Testis (tissue), 2 donors: ENCODE measurements around the gene ZYX.

ENCODE experiments used
- CTCF ChIP-seq, 3 experiments: fragments of 450-650 bp in 2 of 3; fragments of 200-600 bp in 1 of 3; sonication (generic) in 1 of 3; IDR thresholded peaks; one replicate each; pipeline ENCODE4 v1.5.1; 2016 to 2019; ENCODE audit warnings: antibody characterized with exemption in 3 of 3, mild to moderate bottlenecking in 2 of 3, moderate library complexity in 1 of 3
- POLR2A ChIP-seq: fragments of 450-650 bp; IDR thresholded peaks from one replicate; pipeline ENCODE4 v1.6.1; 2017; ENCODE audit warnings: antibody characterized with exemption, mild to moderate bottlenecking, moderate library complexity

- TF ChIP-seq CTCF (IDR thresholded peaks at IDR 0.05): no peak
- no peak for TF ChIP-seq POLR2A
Observed at GRCh38 chr7:143411976-143412708, 31.0 kb downstream of the ZYX start.
